ENCODE results near the gene C10orf95. TPM values are rescaled to one million over a fixed set of nuclear protein-coding genes. Genes with fewer than 3 reads are reported as not detected.
A peak's percentile ranks its signal among the peaks of the same experiment; 100 is the strongest.

The C10orf95 gene
- polyA plus RNA-seq, 1 experiment, result not detected

- no peaks in the 10 kb centered on the region; the same call in 1 of the 2 replicates for H3K9me3 ChIP-seq (ENCODE audit: control insufficient read depth, insufficient read depth, low read length)
- no peaks in the 10 kb centered on the region for H3K27me3 ChIP-seq (ENCODE audit: control insufficient read depth, insufficient read depth, low read length)
- no peak overlapping the region for H3K27ac ChIP-seq (ENCODE audit: low read depth, low read length)
- ChIA-PET CTCF (interaction anchor here (0.7 to 1.0 kb wide), 3 partner anchors 11 to 305 kb away, joined by 4 to 6 read pairs (median 4); no protein-coding TSS in a partner anchor), POLR2A (interaction anchor here (0.6 to 1.6 kb wide), 3 partner anchors 15 to 42 kb away, joined by 3 to 22 read pairs (median 5); partner anchors contain the start of gene CUEDC2)
- no peak for DNase-seq (ENCODE audit: low read depth, low spot score)
- TF ChIP-seq, protein P1, sequence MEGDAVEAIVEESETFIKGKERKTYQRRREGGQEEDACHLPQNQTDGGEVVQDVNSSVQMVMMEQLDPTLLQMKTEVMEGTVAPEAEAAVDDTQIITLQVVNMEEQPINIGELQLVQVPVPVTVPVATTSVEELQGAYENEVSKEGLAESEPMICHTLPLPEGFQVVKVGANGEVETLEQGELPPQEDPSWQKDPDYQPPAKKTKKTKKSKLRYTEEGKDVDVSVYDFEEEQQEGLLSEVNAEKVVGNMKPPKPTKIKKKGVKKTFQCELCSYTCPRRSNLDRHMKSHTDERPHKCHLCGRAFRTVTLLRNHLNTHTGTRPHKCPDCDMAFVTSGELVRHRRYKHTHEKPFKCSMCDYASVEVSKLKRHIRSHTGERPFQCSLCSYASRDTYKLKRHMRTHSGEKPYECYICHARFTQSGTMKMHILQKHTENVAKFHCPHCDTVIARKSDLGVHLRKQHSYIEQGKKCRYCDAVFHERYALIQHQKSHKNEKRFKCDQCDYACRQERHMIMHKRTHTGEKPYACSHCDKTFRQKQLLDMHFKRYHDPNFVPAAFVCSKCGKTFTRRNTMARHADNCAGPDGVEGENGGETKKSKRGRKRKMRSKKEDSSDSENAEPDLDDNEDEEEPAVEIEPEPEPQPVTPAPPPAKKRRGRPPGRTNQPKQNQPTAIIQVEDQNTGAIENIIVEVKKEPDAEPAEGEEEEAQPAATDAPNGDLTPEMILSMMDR (IDR thresholded peaks at IDR 0.05; ENCODE audit: low read depth, low read length), result no peak
- H3K4me3 ChIP-seq (ENCODE audit: low read depth, low read length), result peak overlapping the region; percentile 70
Observed at GRCh38 chr10:102449321-102450123, 1.8 kb downstream of the C10orf95 start.

DNA sequence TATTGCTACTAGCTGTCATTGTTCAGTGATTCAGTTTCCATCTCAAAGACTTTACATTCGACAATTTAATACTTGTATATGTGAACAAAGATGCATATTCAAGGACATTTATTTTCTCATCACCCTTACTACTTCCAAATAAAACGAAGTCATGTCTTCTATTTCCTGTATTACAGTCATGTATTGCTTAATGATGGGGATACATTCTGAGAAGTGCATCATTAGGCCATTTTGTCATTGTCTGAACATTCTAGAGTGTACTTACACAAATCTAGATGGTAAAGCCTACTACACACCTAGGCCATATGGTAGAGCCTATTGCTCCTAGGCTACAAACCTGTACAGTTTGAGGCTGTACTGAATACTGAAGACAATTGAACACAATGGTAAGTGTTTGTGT is 6.5 kb downstream of the C10orf95 start:
- CTCF ChIA-PET, result no interaction called here
- no peak for DNase-seq (ENCODE audit: low read depth, low spot score)
- TF ChIP-seq, protein P1 (IDR thresholded peaks at IDR 0.05; ENCODE audit: low read depth, low read length), result no peak

DNA sequence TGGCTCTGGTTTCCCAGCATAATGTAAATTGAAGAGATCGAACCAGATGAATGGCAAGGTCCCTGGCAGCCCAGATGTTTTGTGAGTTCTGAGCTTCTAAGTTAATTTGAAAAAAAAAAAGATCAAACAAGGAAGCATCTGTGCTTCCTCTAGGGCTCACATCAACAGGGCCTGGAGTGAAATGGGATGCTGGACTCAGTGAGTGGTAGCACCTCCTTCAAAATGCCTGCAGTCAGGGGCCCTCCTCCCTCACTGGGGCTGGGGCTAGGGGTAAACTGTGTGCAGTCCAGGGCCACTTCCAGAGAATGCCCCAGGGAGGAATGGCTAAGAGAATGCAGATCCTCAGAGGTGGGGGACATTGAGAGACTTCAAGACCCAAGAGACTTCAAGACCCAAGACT is 13.0 kb downstream of the C10orf95 start:
- CTCF ChIA-PET, result interaction anchor here (0.7 kb wide), 1 partner anchor 41 kb away, joined by 3 read pairs; no protein-coding TSS in a partner anchor
- DNase-seq (ENCODE audit: low read depth, low spot score), result no peak
- H3K4me3 ChIP-seq (ENCODE audit: low read depth, low read length), result no peak overlapping the region
- POLR2A ChIA-PET, result no interaction called here
- TF ChIP-seq, protein P1 (IDR thresholded peaks at IDR 0.05; ENCODE audit: low read depth, low read length), result no peak
- no peak overlapping the region for H3K27ac ChIP-seq (ENCODE audit: low read depth, low read length)
- no peaks in the 10 kb centered on the region for H3K27me3 ChIP-seq (ENCODE audit: control insufficient read depth, insufficient read depth, low read length)
- H3K9me3 ChIP-seq (ENCODE audit: control insufficient read depth, insufficient read depth, low read length), result no peaks in the 10 kb centered on the region

More for the DNA sequence above, 6.5 kb downstream of the C10orf95 start:
- no peak overlapping the region for H3K27ac ChIP-seq (ENCODE audit: low read depth, low read length)
- POLR2A ChIA-PET, result no interaction called here
- H3K4me3 ChIP-seq (ENCODE audit: low read depth, low read length), result no peak overlapping the region
- no peaks in the 10 kb centered on the region for H3K27me3 ChIP-seq (ENCODE audit: control insufficient read depth, insufficient read depth, low read length)
- no peaks in the 10 kb centered on the region for H3K9me3 ChIP-seq (ENCODE audit: control insufficient read depth, insufficient read depth, low read length)

GRCh38 chr10:102437515-102437914 is 13.8 kb downstream of the C10orf95 start:
- ChIA-PET POLR2A (no interaction called here), CTCF (no interaction called here)
- no peak for DNase-seq (ENCODE audit: low read depth, low spot score)
- H3K27me3 ChIP-seq (ENCODE audit: control insufficient read depth, insufficient read depth, low read length), result no peaks in the 10 kb centered on the region
- no peak overlapping the region for H3K4me3 ChIP-seq (ENCODE audit: low read depth, low read length)
- H3K9me3 ChIP-seq (ENCODE audit: control insufficient read depth, insufficient read depth, low read length), result no peaks in the 10 kb centered on the region
- no peak overlapping the region for H3K27ac ChIP-seq (ENCODE audit: low read depth, low read length)
- TF ChIP-seq, protein P1 (IDR thresholded peaks at IDR 0.05; ENCODE audit: low read depth, low read length), result no peak

DNA sequence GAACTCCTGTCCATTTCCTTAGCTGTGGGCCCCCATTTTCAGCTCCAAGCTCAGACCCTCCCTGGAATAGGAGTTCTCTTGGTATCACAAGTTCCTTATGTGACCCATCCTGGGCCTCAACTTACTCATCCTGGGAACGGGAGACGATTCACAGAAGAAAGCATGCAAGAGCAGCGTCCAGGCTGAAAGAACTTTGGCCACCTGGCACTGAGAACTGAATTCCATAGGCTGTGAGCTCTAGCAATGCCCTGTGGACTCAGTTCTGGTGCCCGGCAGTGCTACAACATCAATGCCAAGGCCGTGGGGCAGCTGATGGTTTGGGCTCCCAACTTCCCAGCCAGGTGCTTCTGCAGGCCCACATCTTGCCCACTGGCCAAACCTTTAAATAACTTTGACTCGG is 15.0 kb downstream of the C10orf95 start:
- CTCF ChIA-PET, result no interaction called here
- no peaks in the 10 kb centered on the region for H3K27me3 ChIP-seq (ENCODE audit: control insufficient read depth, insufficient read depth, low read length)

More for the DNA sequence above, 15.0 kb downstream of the C10orf95 start:
- POLR2A ChIA-PET, result interaction anchor here (0.6 kb wide), 1 partner anchor 11 kb away, joined by 5 read pairs; no protein-coding TSS in a partner anchor
- H3K27ac ChIP-seq (ENCODE audit: low read depth, low read length), result no peak overlapping the region
- TF ChIP-seq, protein P1 (IDR thresholded peaks at IDR 0.05; ENCODE audit: low read depth, low read length), result no peak
- no peak for DNase-seq (ENCODE audit: low read depth, low spot score)
- peak overlapping the region; percentile 51 for H3K4me3 ChIP-seq (ENCODE audit: low read depth, low read length)
- no peaks in the 10 kb centered on the region for H3K9me3 ChIP-seq (ENCODE audit: control insufficient read depth, insufficient read depth, low read length)
